Superior temporal gyrus (tissue), 1 donor: Measurements from ENCODE around the gene PSME4.
A peak's percentile ranks its signal among the peaks of the same experiment; 100 is the strongest.

ENCODE experiments used
- DNase-seq: peaks from one replicate; pipeline ENCODE4 v3.0.0-alpha.2; 2016; ENCODE audit errors: extremely low spot score

Gene PSME4

GRCh38 chr2:53970724-53971602 is at the start of gene PSME4:
TSS of gene PSME4 (minus strand) at chr2:53970993. CDS start at chr2:53970784, 209 bp downstream.
- peak; percentile 84 for DNase-seq

GRCh38 chr2:54015798-54016699 is 45.3 kb upstream of the PSME4 start:
- no peak for DNase-seq

- no peak for DNase-seq
Measured at GRCh38 chr2:54013996-54014395, 43.2 kb upstream of the PSME4 start.

GRCh38 chr2:54012538-54013141 is 41.8 kb upstream of the PSME4 start:
- no peak for DNase-seq

GRCh38 chr2:54009549-54009948 is 38.8 kb upstream of the PSME4 start:
- DNase-seq, result peak; percentile 53

GRCh38 chr2:54008439-54008838 is 37.6 kb upstream of the PSME4 start:
- no peak for DNase-seq

GRCh38 chr2:54000524-54000923 is 29.7 kb upstream of the PSME4 start:
- no peak for DNase-seq

GRCh38 chr2:54000122-54000521 is 29.3 kb upstream of the PSME4 start:
- no peak for DNase-seq

- no peak for DNase-seq
Measured at GRCh38 chr2:53998834-53999233, 28.0 kb upstream of the PSME4 start.

- no peak for DNase-seq
Measured at GRCh38 chr2:53994818-53995808, 24.3 kb upstream of the PSME4 start.

- no peak for DNase-seq
Measured at GRCh38 chr2:53991948-53992347, 21.2 kb upstream of the PSME4 start.

GRCh38 chr2:53989210-53989862 is 18.5 kb upstream of the PSME4 start:
- no peak for DNase-seq

GRCh38 chr2:53987336-53987921 is 16.6 kb upstream of the PSME4 start:
- DNase-seq, result no peak

GRCh38 chr2:53985646-53986045 is 14.9 kb upstream of the PSME4 start:
- DNase-seq, result no peak

GRCh38 chr2:53969968-53970723 is 647 bp downstream of the PSME4 start:
- peak; percentile 63 for DNase-seq

GRCh38 chr2:53969285-53969967 is 1.4 kb downstream of the PSME4 start:
- peak; percentile 68 for DNase-seq

GRCh38 chr2:53964987-53965687 is 5.7 kb downstream of the PSME4 start:
- DNase-seq, result no peak
